Fibroblast of skin of left biceps (primary cell): Measurements from ENCODE around the gene KNCN.
A peak's percentile ranks its signal among the peaks of the same experiment; 100 is the strongest.

ENCODE experiments used
- DNase-seq, 2 experiments: peaks; one replicate each; pipeline ENCODE4 v3.0.0-alpha.2; 2013; ENCODE audit warnings: low read depth in 2 of 2

KNCN gene

GRCh38 chr1:46543761-46544560, 7.5 kb downstream of the KNCN start:
- DNase-seq = no peak

- DNase-seq = no peak
Observed at GRCh38 chr1:46543382-46543760, 8.1 kb downstream of the KNCN start.

- DNase-seq = peak in 1 of 2 experiments; percentile 31
Observed at GRCh38 chr1:46539972-46540371, 11.5 kb downstream of the KNCN start.

- DNase-seq = no peak
Observed at GRCh38 chr1:46538147-46538546, 13.3 kb downstream of the KNCN start.

GRCh38 chr1:46537651-46538050, 13.8 kb downstream of the KNCN start:
- no peak for DNase-seq

- no peak for DNase-seq
Observed at GRCh38 chr1:46536527-46536926, 14.9 kb downstream of the KNCN start.

GRCh38 chr1:46535063-46535462, 16.4 kb downstream of the KNCN start:
- DNase-seq = no peak

- no peak for DNase-seq
Observed at GRCh38 chr1:46533179-46533864, 18.1 kb downstream of the KNCN start.

GRCh38 chr1:46532498-46533178, 18.8 kb downstream of the KNCN start:
- peak in 1 of 2 experiments; percentile 13 for DNase-seq

- DNase-seq = no peak
Observed at GRCh38 chr1:46532095-46532494, 19.4 kb downstream of the KNCN start.

GRCh38 chr1:46530791-46531409, 20.5 kb downstream of the KNCN start:
- DNase-seq = no peak

GRCh38 chr1:46530311-46530710, 21.1 kb downstream of the KNCN start:
- no peak for DNase-seq

- no peak for DNase-seq
Observed at GRCh38 chr1:46529031-46529630, 22.3 kb downstream of the KNCN start.

- no peak for DNase-seq
Observed at GRCh38 chr1:46528297-46528955, 23.0 kb downstream of the KNCN start.

- DNase-seq = peak in 1 of 2 experiments; percentile 20
Observed at GRCh38 chr1:46527474-46528296, 23.8 kb downstream of the KNCN start.

GRCh38 chr1:46526691-46527291, 24.7 kb downstream of the KNCN start:
- no peak for DNase-seq

- DNase-seq = no peak
Observed at GRCh38 chr1:46526013-46526690, 25.3 kb downstream of the KNCN start.

- no peak for DNase-seq
Observed at GRCh38 chr1:46525253-46525983, 26.0 kb downstream of the KNCN start.

- DNase-seq = no peak
Observed at GRCh38 chr1:46524843-46525242, 26.6 kb downstream of the KNCN start.
